Fibroblast of lung (primary cell): Measurements from ENCODE around the gene TMEM33.

Source experiments
- EZH2 ChIP-seq: IDR thresholded peaks from 2 replicates; pipeline ENCODE4 v1.5.1; 2012; ENCODE audit warnings: low read length, control low read depth, mild to moderate bottlenecking; ENCODE audit errors: missing control alignments
- TF ChIP-seq, protein P1 (sequence below), 2 donors: IDR thresholded peaks in 1 of 2; conservative IDR thresholded peaks in 1 of 2; 1 replicate in 1 of 2; 2 replicates in 1 of 2; pipeline ENCODE4 v1.5.1; 2011 to 2012; ENCODE audit warnings: low read length in 2 of 2, control low read depth in 1 of 2, inconsistent platforms in 1 of 2, low read depth in 1 of 2, mild to moderate bottlenecking in 1 of 2

DNA sequence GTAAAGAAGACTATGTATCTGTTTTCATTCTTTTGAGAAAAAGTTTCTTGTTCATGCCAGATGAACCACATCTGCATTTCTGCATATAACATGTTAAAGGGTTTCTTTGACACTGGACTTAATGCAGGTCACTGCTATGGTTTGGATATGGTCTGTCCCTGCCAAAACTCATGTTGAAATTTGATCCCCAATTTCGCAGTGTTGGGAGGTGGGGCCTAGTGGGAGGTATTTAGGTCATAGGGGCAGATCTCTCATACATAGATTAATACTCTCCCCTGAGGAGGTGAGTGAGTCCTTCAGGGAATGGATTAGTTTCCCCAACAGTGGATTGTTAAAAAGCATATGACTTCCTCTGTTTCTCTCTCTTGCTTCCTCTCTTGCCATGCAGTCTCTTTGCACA, 45.9 kb upstream of the TMEM33 start:
- TF ChIP-seq, protein P1, sequence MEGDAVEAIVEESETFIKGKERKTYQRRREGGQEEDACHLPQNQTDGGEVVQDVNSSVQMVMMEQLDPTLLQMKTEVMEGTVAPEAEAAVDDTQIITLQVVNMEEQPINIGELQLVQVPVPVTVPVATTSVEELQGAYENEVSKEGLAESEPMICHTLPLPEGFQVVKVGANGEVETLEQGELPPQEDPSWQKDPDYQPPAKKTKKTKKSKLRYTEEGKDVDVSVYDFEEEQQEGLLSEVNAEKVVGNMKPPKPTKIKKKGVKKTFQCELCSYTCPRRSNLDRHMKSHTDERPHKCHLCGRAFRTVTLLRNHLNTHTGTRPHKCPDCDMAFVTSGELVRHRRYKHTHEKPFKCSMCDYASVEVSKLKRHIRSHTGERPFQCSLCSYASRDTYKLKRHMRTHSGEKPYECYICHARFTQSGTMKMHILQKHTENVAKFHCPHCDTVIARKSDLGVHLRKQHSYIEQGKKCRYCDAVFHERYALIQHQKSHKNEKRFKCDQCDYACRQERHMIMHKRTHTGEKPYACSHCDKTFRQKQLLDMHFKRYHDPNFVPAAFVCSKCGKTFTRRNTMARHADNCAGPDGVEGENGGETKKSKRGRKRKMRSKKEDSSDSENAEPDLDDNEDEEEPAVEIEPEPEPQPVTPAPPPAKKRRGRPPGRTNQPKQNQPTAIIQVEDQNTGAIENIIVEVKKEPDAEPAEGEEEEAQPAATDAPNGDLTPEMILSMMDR (conservative IDR thresholded peaks at IDR 0.05 in 1 of 2, IDR thresholded peaks at IDR 0.05 in 1 of 2; ENCODE audit: low read depth in 1 of 2, low read length in 2 of 2) = no peak
- no peak for TF ChIP-seq EZH2
